DMS53 treated with DMSO at 0.1 percent for 48 hours (cell line): ENCODE data around the gene PLA2G6.
"Not testable (repeated sequence)": the region's sequence is repeated elsewhere in the genome, so short reads cannot be mapped to it uniquely, and the experiment has no call there.

ENCODE experiments used
- DNase-seq: peaks from one replicate; lab custom pipeline; 2025; ENCODE audit not compliant: unreplicated experiment; lab: John Stamatoyannopoulos, UW

The PLA2G6 gene

DNA sequence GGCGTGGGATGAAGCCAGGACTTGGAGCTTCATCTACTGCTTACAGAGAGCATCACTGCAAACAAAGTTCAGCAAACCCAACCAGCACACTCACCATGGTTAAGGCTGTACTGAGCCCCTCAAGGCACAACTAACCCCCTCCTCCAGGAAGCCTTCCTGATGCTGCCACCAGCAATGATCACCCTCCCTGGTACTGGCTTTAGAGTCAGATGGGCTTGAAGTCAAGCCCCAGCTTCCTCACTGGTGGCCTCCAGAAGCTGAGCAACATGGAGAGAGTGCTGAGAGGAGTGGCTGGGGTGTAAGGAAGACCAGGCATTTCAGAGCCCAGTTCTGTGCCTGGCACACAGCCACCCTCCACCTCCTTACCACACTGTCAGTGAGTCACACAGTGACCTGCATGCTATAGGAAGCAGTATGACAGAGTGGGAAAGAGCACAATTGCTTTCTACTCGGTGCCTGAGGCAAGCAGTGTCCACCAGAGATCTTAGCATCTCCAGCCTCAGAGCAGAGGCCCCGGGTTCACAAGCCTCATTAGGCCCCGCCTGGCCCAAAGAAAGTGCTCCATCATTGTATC, 46.4 kb downstream of the PLA2G6 start:
- no peak for DNase-seq

DNA sequence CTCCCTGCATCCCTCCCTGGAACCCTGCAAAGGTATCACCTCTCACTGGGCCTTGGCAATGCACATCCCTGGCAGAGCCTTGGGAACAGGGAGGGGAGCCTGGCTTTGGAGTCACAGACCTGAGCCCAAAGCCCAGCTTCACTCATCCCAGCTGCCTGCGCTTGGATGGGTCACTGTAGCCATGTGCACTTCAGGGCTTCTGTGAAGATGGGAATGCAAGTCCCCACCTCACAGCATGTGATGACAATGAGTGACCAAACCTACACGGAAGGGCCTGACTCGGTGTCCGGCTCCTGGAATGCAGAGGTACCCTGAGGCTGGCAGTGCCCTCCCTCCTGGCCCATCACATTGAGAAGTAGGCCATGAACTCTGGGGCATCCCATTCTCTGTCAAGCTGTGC, 48.3 kb downstream of the PLA2G6 start:
- no peak for DNase-seq

DNA sequence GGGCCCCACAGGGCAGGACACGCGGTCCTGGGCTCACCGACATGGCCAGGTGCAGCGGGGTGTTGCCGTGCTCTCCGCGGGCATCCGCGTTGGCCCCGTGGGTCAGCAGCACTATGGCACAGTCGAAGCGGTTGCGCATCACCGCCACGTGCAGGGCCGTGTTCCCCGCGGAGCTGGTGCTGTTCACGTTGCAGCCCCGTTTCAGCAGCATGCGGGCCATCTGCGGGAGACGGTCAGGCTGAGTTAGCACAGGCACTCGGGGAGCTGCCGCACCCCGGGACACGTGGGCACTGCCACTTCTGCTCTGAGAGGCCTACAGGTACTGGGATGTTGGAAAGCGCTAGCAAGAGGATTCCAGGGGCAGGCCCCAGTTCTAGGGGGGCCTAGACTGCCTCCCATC, 48.8 kb downstream of the PLA2G6 start:
- no peak for DNase-seq

DNA sequence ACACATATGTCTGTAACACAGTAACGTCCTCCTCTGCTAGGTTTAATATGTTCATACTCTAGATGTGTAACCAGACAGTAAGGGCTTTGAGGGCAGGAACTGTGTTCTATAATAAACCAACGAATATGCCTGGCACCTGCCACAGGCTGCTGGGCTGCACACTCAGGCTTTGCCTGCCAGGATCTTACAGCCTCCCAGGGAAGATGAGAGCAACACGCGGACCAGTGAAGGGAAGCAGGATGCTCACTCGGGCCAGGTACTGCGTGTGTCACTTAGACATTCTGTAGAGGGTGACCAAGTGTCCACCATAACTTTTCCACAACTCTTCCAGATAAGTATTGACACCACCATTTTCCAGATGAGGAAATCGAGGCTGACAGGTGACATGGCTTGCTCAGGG, 49.5 kb downstream of the PLA2G6 start:
- no peak for DNase-seq

DNA sequence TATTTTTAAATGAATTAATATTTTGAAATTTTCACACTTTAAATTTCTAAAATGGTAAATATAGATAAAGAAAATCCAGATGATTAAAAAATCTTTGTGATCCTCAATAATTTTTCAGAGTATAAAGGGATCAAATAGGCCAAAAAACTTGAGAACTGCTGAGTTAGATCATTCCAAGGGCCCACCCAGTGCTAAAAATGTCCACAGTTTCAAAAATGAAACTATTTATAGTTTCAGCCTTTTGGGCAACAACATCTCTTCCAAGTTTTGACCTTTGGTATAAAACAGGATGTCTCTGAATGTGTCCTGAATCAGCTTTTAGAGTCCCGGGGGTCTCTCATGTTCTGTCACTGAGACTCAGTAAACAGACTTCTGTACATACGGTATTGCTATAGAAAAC, 50.2 kb downstream of the PLA2G6 start:
- DNase-seq = no peak

DNA sequence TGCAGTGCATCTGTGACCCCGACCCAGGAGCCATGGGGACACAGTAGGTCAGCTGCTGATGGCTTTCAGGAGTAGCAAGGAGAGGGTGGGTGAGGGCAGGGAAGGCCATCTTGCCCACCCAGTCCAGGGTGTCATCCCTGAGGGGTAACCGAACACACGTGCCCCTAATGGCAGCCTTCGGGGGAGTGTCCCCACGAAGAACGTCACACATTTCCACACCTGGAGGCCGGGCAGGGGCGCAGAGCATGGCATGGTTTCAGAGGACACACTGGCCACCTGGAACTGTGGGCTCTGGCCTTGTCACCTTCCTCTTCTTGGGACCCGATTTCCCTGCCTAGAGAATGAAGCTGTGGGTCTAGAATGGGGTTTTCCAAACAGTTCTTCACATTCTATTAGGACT, 51.8 kb downstream of the PLA2G6 start:
- no peak for DNase-seq

DNA sequence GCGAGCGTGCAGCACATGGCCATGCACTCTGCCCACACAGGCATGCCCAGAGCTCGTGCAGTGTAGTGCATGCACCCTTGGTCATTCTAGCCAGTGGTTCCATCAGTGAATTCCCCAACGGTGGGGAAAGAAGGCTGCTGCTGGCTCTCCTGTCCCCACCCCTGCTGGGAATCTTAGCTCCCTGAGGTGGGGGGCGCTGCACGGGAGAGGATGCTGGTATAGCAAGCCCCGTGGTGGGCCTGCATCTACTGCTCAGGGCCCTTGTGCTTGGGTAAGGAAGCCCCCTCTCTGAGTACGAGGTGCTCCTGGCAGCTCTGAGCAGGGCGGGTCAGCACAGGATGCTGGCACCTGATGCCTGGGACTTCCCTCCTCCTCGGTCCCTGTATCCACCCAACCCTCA, 52.6 kb downstream of the PLA2G6 start:
- DNase-seq = no peak

DNA sequence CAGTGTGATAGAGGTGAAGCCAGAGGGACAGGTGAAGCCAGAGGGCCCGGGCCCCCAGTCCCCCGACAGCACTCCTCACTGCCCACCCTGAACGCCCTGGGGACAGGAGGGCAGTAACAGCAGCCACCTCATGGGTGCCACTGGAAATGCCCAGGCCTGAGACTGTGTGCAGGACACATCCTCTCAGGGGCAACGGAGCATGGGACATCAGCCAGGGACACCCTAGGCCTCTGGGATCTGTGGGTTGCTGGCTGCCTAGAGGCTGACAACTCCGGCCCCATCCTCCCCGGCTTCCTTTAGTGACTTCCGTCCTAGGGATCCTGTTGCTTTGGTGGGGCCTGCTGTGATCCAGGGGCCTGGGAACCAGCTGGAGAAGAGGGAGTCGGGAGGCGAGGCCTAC, 53.8 kb downstream of the PLA2G6 start:
- no peak for DNase-seq

DNA sequence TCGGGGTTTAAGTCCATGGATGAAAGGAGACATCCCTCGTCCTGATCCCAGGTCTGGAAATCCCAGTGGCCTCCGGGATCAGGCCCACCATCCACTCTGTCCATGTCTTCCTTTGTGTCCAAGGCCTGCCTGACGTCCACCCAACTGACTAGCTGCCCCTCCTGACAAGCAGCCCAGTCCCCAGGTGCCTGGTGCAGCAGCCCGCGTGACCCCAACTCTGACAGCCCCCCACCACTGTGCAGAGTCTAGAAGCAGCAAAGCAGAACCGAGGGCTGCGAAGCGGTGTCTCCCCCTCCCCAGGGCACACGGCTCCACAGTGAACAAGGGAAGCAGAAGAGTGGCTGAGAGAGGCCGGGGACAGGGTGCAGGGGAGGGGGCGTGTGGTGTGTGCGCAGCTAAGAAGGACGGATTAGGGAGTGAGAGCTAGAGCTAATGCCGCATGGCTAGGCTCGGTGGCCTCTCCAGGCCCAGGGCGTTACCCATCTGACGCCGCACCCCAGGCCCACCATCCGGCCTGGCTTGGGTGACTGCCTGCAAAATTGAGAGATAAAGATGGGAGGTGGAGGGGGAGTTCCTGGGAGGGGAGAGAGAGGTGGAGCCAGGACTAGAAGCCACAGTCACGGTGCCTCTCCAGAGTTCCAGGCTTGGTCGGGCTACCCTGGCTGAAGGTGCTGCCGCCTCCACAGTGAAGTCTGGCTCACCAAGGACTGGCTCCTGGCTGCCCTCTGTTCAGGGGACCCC, 54.5 kb downstream of the PLA2G6 start:
- DNase-seq = no peak

DNA sequence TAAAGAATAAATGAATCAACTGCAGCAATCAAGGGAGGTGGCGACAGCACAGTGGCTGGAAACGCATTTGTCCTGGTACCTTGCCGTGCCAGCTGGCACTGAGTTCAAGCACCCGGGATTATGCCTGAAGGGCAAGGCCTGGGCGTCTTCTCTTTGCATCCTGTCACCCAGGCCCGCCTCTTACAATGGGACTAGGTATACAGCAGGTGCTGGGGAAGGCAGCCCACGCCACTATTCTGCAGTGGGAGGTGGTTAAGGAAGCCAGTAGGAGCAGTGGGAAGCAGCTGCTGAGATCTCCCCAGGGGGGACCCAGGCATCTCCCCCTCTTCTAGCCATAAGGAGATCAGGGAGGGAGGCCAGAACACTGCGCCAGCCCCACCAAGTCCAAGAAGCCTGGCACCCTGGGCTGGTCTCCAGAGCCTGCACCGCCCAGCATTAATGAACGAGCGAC, 55.9 kb downstream of the PLA2G6 start:
- no peak for DNase-seq

DNA sequence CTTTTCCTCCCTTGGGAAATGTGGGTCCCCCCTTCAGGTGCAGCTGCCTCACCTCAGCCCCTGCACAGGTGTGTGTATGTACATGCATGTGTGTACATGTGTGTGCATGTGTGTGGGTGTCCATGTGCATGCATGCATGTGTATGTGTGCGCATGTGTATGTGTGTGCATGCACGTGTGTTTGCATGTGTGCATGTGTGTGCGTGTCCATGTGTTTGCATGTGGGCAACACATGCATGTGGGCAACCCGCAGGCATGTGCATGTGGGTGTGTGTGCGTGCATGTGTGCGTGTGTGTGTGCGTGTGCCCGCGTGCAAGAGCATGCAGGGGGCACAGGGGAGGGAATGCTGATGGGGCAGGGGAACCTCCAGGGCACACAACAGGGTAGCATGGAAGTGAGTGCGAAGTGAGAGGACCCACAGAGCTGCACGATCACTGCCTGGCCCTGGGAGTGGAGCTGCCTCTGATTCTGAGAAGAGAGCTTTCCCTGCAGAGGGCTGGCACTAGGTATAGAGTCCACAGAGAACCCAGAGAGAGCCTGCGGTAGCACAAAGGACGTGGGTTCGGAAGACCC, 56.5 kb downstream of the PLA2G6 start:
- DNase-seq = no peak

DNA sequence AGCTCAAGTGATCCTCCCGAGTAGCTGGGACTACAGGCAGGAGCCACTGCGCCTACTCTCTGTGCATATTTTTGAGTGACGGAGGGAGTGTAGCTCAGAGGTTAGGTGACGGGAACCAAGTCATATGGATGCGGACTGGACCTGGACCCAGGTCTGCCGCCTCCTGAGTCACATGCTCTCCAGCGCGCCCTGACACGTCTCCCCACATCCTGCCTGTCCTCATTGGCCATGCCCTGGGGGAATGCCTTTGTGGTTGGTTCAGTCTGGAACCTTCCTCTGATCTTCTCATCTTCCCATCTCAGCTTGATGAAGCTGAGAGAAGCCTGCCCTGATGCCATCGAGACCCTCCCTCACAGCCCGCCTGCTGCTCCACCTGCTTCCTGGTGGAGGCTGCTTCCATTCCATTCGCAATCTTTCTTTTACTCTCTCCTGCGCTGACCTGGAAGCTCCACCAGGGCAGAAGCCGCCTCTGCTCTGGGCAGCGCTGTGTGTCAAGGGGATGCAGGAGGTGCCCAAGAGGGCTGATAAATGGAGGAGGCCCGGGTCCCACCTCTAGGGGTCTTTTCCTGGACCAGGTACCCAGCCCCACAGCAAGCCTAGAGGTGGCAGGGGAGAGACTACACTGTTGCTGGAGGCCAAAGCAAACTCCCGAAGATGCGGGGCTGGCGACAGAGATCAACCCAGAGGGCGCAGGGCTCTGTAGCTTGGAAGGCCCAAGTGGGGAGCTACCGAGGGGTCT, 57.2 kb downstream of the PLA2G6 start:
- DNase-seq = no peak

DNA sequence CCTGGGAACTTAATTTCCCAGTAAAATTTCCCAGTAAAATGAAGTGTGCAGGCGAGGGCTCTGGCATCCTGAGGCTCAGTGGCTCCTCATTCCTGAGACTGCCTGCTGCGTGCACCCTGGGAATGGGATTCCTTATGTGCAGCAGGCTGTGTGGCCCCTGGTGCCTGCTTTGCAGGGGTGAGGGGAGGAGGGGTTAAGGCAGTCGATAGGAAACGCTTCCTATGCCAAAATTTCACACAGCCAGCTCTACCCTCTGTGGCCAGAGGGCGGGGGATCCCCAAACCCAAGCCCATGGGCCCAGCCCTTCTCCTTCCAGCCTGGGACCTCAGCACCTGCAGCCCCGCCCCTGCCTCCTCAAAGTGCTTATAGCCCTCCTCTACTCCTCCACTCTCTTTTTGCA, 59.0 kb downstream of the PLA2G6 start:
- no peak for DNase-seq

DNA sequence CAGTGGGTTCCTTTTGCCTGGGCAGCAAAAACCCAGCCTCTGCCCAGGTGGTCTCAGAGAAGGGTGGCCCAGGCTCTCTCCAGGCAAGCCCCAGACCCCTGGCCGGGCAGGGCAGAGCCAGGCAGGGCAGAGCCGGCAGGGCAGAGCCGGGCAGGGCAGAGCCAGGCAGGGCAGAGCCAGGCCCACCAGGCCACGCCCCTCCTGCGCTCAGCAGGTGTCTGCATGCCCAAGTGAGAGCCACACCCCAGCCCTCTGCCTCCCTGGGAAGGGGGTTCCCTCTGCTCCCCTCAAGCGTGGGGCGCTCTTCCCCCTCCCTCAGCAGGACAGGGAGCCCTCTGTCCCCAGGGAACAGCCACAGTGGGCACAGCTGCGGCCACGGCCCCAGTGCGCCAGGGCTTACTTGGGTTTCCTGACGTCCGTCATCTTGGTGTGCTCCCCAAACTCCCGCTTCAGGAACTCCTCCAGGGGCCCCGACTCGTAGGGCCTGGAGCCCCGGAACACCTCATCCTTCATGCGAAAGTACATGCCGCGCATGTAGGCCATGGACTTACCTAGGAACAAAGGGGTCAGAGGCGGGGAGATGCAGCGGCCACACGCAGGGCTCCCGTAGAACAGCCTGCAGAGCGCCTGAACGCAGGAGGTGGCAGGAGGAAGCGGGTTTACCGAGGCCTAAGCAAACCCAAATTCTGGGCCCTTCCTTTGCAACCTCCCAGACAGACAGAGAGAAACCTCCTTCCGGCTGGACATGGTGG, 61.1 kb downstream of the PLA2G6 start:
- no peak for DNase-seq

DNA sequence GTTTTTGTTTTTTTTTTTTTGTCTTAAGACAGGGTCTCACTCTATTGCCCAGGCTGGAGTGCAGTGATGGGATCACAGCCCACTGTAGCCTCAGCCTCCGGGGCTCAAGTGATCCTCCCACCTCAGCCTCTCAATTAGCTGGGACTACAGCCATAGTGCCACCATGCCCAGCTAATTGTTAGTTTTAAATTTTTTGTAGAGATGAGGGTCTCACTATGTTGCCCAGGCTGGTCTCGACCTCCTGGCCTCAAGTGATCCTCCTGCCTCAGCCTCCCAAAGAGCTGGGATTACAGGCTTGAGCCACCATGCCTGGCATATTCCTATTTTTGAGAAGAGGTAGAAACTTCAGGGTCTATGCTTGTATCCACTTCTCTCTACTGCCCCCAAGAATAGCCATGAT, 62.9 kb downstream of the PLA2G6 start:
- DNase-seq = not testable (repeated sequence)

DNA sequence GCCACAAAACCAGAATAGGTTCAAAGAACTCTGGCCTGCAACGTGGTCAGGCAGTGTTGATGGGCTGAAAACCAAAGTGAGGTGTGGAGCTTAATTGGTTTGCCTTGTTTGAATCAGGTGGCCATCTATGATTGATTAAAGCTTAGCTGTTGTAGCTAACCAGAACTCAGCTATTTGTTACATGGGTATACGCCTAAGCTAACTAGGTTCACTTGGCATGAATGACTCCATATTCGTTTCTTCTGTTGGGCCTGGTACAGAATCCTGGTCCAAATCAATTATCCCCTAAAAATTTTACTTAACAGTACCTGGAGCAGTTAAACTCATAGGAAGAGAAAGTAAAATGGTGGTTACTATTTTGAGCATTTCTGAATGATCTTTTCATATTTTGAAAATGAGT, 63.4 kb downstream of the PLA2G6 start:
- DNase-seq = no peak

DNA sequence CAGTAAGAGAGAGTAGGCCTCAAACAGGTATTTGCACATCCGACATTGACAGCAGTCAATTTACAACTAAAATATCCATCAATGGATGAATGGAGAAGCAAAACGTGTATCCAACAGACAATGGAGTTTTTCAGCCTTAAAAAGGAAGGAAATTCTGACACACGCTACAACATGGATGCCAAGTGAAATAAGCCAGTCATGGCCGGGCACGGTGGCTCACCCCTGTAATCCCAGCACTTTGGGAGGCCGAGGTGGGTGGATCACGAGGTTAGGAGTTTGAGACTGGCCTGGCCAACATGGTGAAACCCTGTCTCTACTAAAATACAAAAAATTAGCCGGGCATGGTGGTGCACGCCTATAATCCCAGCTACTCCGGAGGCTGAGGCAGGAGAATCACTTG, 64.1 kb downstream of the PLA2G6 start:
- not testable (repeated sequence) for DNase-seq

DNA sequence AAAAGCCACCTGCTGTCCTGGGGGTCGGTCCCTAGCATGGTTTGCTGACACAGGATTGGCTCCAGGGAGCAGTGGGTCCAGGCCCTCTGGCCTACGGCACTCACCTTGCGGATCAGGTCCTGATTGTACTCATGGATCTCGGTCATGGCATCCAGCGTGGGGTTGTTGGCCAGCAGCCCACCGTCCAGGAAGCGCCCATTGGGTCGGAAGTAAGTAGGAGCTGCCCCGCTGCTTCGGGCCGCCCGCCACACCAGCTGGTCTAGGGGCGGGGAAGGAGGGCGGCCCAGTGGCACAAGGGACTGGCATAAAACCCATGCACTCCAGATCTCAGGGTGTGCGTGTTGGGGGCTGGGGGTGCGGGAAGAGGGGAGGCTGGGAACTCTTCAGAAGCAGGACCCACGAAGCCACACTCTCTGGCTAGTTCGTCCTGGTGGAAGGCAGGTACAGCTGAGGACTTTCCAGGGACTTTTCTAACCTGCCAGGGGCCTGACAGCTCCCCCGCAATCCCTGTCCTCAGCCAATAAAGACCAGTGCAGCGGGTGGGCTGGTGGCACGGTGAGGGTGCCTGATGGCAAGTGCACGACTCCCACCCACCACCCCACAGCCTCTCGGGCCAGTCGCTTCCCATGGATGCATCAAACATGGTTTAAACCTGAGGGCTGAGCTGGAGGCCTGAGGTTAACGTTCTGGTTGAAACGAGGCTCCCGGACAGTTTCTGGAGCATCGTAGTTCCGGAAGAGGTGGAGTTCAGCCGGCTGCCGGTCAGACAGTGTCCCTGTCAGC, 66.0 kb downstream of the PLA2G6 start:
- no peak for DNase-seq

DNA sequence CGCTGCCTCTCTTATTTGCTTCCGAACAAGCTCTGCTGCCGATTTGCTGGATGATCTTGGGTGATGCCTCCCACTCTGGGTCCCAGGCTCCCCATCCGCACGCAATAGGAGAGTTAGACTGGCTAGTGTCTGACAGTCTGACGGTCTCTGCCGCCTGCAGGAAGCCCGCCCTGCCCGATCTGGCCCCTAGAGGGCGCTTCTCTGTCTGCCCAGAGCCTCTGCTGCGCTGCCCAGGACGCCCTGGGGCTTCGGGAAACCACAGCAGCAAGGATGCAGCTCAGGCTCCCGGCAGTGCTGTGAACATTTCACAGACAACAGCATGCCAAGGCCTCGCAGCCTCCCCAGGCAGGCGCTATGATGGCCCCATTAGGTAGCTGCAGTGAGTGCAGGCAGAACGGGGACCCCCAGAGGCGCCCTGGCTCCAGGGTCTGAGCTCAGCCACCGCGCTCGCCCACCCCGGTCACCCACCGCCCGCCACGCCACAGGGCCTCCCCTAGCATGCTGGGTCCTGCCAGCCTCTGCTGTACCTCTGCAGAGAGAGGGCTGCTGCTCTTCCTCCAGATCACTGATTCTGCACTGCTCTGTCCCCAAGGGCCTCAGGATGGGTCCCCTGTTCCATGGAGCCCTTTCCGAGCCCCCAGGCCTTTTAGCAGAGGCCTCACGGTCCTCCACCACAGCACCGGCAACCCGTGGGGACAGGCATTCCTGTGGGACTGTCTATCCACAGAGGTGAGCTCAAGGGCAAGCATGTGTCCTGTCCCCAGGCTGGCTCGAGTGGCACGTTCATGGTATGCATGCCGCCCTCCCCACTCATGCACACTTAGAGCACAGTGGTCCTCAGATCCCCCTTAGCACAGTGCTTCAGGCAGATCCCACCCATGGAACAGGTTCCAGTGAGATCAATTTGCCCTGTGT, 66.9 kb downstream of the PLA2G6 start:
- no peak for DNase-seq
